ENCODE data around the gene GSTT2. TPM values are rescaled to one million over a fixed set of nuclear protein-coding genes. Genes with fewer than 3 reads are reported as not detected.

The GSTT2 gene
- total and polyA plus RNA-seq, 7 donors: 1.1 to 1.2 TPM; not detected in 5

DNA sequence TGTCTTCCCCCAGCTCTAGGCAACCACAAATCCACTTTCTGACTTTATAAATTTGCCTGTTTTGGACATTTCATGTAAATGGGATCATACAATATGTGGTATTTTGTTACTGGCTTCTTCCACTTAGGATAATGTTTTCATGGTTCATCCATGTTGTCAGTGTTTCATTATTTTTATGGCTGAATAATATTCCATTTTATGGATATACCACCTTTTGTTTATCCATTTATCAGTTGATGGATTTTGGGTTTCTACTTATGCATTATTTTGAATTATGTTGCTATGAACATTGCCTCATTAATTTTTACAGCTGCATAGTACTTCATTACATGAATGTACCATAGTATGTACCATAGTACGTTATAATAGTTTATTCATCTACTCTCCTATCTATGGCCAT, 36.2 kb downstream of the GSTT2 start:
- 94 to 95% methylated on average over 1 of the region's 1 CpG for WGBS, 2 donors
- Histone ChIP-seq H3K4me3 (no peak overlapping the region), H3K4me1 (peaks cover 0 to 20% (median 15%) of the 10 kb centered on the region in 4 donors), H3K9me3 (no peaks in the 10 kb centered on the region), H3K36me3 (no peaks in the 10 kb centered on the region), H3K27me3 (no peaks in the 10 kb centered on the region), H3K27ac (no peak overlapping the region)
- TF ChIP-seq, protein P1, sequence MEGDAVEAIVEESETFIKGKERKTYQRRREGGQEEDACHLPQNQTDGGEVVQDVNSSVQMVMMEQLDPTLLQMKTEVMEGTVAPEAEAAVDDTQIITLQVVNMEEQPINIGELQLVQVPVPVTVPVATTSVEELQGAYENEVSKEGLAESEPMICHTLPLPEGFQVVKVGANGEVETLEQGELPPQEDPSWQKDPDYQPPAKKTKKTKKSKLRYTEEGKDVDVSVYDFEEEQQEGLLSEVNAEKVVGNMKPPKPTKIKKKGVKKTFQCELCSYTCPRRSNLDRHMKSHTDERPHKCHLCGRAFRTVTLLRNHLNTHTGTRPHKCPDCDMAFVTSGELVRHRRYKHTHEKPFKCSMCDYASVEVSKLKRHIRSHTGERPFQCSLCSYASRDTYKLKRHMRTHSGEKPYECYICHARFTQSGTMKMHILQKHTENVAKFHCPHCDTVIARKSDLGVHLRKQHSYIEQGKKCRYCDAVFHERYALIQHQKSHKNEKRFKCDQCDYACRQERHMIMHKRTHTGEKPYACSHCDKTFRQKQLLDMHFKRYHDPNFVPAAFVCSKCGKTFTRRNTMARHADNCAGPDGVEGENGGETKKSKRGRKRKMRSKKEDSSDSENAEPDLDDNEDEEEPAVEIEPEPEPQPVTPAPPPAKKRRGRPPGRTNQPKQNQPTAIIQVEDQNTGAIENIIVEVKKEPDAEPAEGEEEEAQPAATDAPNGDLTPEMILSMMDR (IDR thresholded peaks at IDR 0.05): no peak
- TF ChIP-seq POLR2A (IDR thresholded peaks at IDR 0.05): no peak
- TF ChIP-seq POLR2AphosphoS5 (IDR thresholded peaks at IDR 0.05): no peak
- TF ChIP-seq EP300 (IDR thresholded peaks at IDR 0.05): no peak
- intact Hi-C loops (cut with DNase I): no loop called here
- DNase-seq: no peak

DNA sequence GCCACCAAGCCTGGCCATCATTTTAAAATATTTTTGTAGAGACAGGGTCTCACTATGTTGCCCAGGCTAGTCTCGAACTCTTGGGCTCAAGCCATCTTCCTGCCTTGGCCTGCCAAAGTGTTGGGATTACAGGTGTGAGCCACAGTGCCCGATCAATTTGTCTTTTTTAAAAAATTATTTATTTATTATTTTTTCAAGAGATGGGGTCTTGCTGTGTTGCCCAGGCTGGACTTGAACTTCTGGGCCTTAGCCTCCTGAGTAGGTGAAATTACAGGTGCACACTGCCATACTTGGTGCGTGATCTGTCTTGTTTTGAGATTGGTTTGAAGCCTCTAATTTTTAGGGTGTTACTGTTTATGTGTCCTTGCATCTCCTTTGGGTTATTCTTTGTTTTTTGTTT, 41.4 kb downstream of the GSTT2 start:
- H3K27me3 ChIP-seq: no peaks in the 10 kb centered on the region
- intact Hi-C loops (cut with DNase I): no loop called here
- WGBS, 2 donors: 97% methylated on average over 3 of the region's 3 CpGs
- H3K9me3 ChIP-seq: no peaks in the 10 kb centered on the region
- no peak for DNase-seq
- no peak for TF ChIP-seq POLR2AphosphoS5 (IDR thresholded peaks at IDR 0.05)
- TF ChIP-seq POLR2A (IDR thresholded peaks at IDR 0.05): no peak
- no peak for TF ChIP-seq EP300 (IDR thresholded peaks at IDR 0.05)
- TF ChIP-seq, protein P1 (IDR thresholded peaks at IDR 0.05): no peak
- H3K36me3 ChIP-seq: peaks cover 0 to 5% (median 0%) of the 10 kb centered on the region in 4 donors
- H3K27ac ChIP-seq: no peak overlapping the region
- no peak overlapping the region for H3K4me3 ChIP-seq
- H3K4me1 ChIP-seq: no peaks in the 10 kb centered on the region

DNA sequence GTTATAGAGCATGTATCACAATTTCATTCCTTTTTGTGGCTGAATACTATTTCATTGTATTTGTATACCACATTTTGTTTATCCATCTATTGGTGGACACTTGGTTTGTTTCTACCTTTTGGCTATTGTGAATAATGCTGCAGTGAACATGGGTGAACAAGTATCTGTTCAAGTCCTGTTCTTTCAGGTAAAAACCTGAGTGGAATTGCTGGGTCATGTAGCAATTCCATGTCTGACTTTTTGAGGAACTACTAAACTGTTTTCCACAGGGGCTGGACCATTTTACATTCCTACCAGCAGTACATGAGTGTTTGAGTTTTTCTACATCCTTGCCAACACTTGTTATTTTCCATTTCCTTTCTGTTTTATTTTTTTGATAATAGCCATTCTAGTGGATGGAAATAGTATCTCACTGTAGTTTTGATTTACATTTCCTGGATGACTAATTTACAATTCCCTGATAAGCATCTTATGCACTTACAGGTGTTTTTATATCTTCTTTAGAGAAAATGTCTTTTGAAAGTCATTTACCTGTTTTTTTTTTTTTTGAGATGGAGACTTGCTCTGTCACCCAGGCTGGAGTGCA, 43.4 kb downstream of the GSTT2 start:
- peaks cover 0 to 5% (median 0%) of the 10 kb centered on the region in 4 donors for H3K4me1 ChIP-seq
- TF ChIP-seq, protein P1 (IDR thresholded peaks at IDR 0.05): no peak
- no peak for TF ChIP-seq POLR2A (IDR thresholded peaks at IDR 0.05)
- TF ChIP-seq POLR2AphosphoS5 (IDR thresholded peaks at IDR 0.05): no peak
- no peak for TF ChIP-seq EP300 (IDR thresholded peaks at IDR 0.05)
- H3K4me3 ChIP-seq: no peak overlapping the region
- no peak overlapping the region for H3K27ac ChIP-seq
- H3K9me3 ChIP-seq: no peaks in the 10 kb centered on the region
- peaks cover 0 to 5% (median 0%) of the 10 kb centered on the region in 4 donors for H3K36me3 ChIP-seq
- DNase-seq: no peak
- no peaks in the 10 kb centered on the region for H3K27me3 ChIP-seq
- intact Hi-C loops (cut with DNase I): no loop called here

DNA sequence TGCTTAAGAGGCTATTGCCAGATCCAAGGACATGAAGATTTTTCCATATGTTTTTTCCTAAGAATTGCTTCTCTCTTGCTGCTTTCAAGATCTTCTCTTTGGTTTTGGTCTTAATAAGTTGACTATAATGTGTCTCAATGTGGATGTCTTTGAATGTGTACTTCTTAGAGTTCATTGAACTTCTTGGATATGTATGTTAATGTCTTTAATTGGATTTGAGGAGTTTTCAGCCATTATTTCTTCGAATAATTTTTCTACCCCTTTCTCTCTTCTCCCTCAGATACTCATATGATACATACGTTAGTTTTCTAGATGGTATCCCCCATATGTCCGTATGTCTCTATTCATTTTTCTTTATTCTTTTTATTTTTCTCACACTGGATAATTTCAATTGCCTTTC, 44.4 kb downstream of the GSTT2 start:
- peaks cover 0 to 5% (median 0%) of the 10 kb centered on the region in 4 donors for H3K36me3 ChIP-seq
- H3K4me1 ChIP-seq: peaks cover 0 to 5% (median 0%) of the 10 kb centered on the region in 4 donors
- 96 to 97% methylated on average over 3 of the region's 3 CpGs for WGBS, 2 donors
- no peaks in the 10 kb centered on the region for H3K27me3 ChIP-seq
- DNase-seq: no peak
- no peaks in the 10 kb centered on the region for H3K9me3 ChIP-seq
- H3K4me3 ChIP-seq: no peak overlapping the region
- intact Hi-C loops (cut with DNase I): no loop called here
- TF ChIP-seq EP300 (IDR thresholded peaks at IDR 0.05) (no peak), POLR2A (IDR thresholded peaks at IDR 0.05) (no peak), POLR2AphosphoS5 (IDR thresholded peaks at IDR 0.05) (no peak)
- TF ChIP-seq, protein P1 (IDR thresholded peaks at IDR 0.05): no peak
- H3K27ac ChIP-seq: no peak overlapping the region

DNA sequence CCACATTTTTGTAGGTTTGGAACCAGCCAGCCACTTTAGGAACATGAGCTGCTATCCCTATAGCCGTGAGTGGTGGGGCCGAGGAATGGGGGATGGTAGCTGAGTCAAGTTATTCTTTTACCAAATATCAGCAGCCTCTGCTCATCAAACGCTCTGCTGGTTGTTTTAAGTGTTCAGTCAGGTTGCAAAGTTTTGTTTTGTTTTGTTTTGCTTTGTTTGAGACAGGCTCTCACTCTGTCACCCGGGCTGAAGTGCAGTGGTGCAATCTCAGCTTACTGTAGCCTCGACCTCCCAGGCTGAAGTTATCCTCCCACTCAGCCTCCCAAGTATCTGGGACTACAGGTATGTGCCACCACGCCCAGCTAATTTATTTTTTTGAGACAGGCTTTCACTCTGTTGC, 45.5 kb downstream of the GSTT2 start:
- H3K27ac ChIP-seq: no peak overlapping the region
- H3K4me1 ChIP-seq: peaks cover 0 to 5% (median 2%) of the 10 kb centered on the region in 4 donors
- H3K36me3 ChIP-seq: peaks cover 0 to 5% (median 0%) of the 10 kb centered on the region in 4 donors
- no peak overlapping the region for H3K4me3 ChIP-seq
- WGBS, 2 donors: 84 to 87% methylated on average over 6 of the region's 6 CpGs
- intact Hi-C loops (cut with DNase I): no loop called here
- DNase-seq: no peak
- no peaks in the 10 kb centered on the region for H3K9me3 ChIP-seq
- H3K27me3 ChIP-seq: no peaks in the 10 kb centered on the region
- no peak for TF ChIP-seq EP300 (IDR thresholded peaks at IDR 0.05)
- no peak for TF ChIP-seq POLR2A (IDR thresholded peaks at IDR 0.05)
- TF ChIP-seq, protein P1 (IDR thresholded peaks at IDR 0.05): no peak
- no peak for TF ChIP-seq POLR2AphosphoS5 (IDR thresholded peaks at IDR 0.05)
